MM.1S (cell line): ENCODE results near the gene PTPRR.

ENCODE experiments used
- DNase-seq: peaks from one replicate; pipeline ENCODE4 v3.0.0-alpha.2; 2015
- H2AFZ ChIP-seq: fragments of 300-600 bp; sonication (generic); 2 replicates; pipeline ENCODE4 v1.6.0; 2016; ENCODE audit warnings: antibody characterized with exemption, low read length
- H3F3A ChIP-seq: fragments of 300-600 bp; sonication (generic); 2 replicates; pipeline ENCODE4 v1.6.1; 2016; ENCODE audit warnings: mild to moderate bottlenecking, antibody characterized with exemption, low read length, moderate library complexity, mixed read lengths; ENCODE audit not compliant: insufficient read depth
- H3K27ac ChIP-seq: fragments of 300-600 bp; sonication (generic); 2 replicates; pipeline ENCODE4 v1.5.1; 2016; ENCODE audit warnings: mild to moderate bottlenecking, low read length
- H3K27me3 ChIP-seq: fragments of 300-600 bp; sonication (generic); replicated peaks from 2 replicates; pipeline ENCODE4 v1.6.0; 2016; ENCODE audit warnings: low read length; ENCODE audit not compliant: insufficient read depth
- H3K36me3 ChIP-seq: fragments of 300-600 bp; sonication (generic); replicated peaks from 2 replicates; pipeline ENCODE4 v1.6.1; 2016; ENCODE audit warnings: mild to moderate bottlenecking, low read length, mixed read lengths; ENCODE audit not compliant: insufficient read depth
- H3K4me1 ChIP-seq: fragments of 300-600 bp; sonication (generic); 2 replicates; pipeline ENCODE4 v1.6.1; 2016; ENCODE audit warnings: low read length, mixed read lengths
- H3K4me2 ChIP-seq: fragments of 300-600 bp; sonication (generic); 2 replicates; pipeline ENCODE4 v1.6.0; 2016; ENCODE audit warnings: low read depth, low read length
- H3K4me3 ChIP-seq: fragments of 300-600 bp; sonication (generic); 2 replicates; pipeline ENCODE4 v1.5.1; 2016; ENCODE audit warnings: low read length, mixed read lengths
- H3K79me2 ChIP-seq: fragments of 300-600 bp; sonication (generic); 2 replicates; pipeline ENCODE4 v1.6.1; 2016; ENCODE audit warnings: mixed run types, low read length, mixed read lengths
- H3K9ac ChIP-seq: fragments of 300-600 bp; sonication (generic); 2 replicates; pipeline ENCODE4 v1.6.1; 2016; ENCODE audit warnings: low read length, mixed read lengths
- H3K9me2 ChIP-seq: fragments of 300-600 bp; sonication (generic); replicated peaks from 2 replicates; pipeline ENCODE4 v1.6.1; 2016; ENCODE audit warnings: mild to moderate bottlenecking, low read length, mixed read lengths; ENCODE audit not compliant: insufficient read depth
- H3K9me3 ChIP-seq: fragments of 300-600 bp; sonication (generic); replicated peaks from 2 replicates; pipeline ENCODE4 v1.6.1; 2016; ENCODE audit warnings: mild to moderate bottlenecking, low read length, mixed read lengths; ENCODE audit not compliant: insufficient read depth
- H4K20me1 ChIP-seq: fragments of 300-600 bp; sonication (generic); 2 replicates; pipeline ENCODE4 v1.6.1; 2016; ENCODE audit warnings: mild to moderate bottlenecking, low read length, moderate library complexity, mixed read lengths; ENCODE audit not compliant: insufficient read depth
- CTCF ChIP-seq: fragments of 300-600 bp; sonication (generic); IDR thresholded peaks from 2 replicates; pipeline ENCODE4 v1.5.1; 2016; ENCODE audit warnings: antibody characterized with exemption, low read length, mixed read lengths
- EZH2 ChIP-seq: fragments of 300-600 bp; sonication (generic); optimal IDR thresholded peaks from 2 replicates; pipeline ENCODE3; 2017; ENCODE audit warnings: low read depth, mild to moderate bottlenecking, antibody characterized with exemption, low read length, mixed read lengths
- EZH2phosphoT487 ChIP-seq: fragments of 300-600 bp; sonication (generic); IDR thresholded peaks from 2 replicates; pipeline ENCODE4 v1.6.1; 2018; ENCODE audit warnings: antibody characterized with exemption, low read length

PTPRR gene

GRCh38 chr12:70845268-70845667 lies 75.3 kb downstream of the PTPRR start:
- no peak for TF ChIP-seq EZH2phosphoT487
- TF ChIP-seq CTCF: no peak
- no peak for TF ChIP-seq EZH2
- H4K20me1 ChIP-seq: no peaks in the 10 kb centered on the region
- no peak overlapping the region for H3K9ac ChIP-seq
- H3K79me2 ChIP-seq: no peaks in the 10 kb centered on the region
- no peak for DNase-seq
- H3K9me2 ChIP-seq: no peaks in the 10 kb centered on the region
- H3K36me3 ChIP-seq: no peaks in the 10 kb centered on the region
- no peak overlapping the region for H2AFZ ChIP-seq
- H3K27ac ChIP-seq: no peak overlapping the region
- H3K4me1 ChIP-seq: no peaks in the 10 kb centered on the region
- H3K4me3 ChIP-seq: no peak overlapping the region
- H3K4me2 ChIP-seq: no peak overlapping the region
- no peaks in the 10 kb centered on the region for H3K9me3 ChIP-seq
- H3K27me3 ChIP-seq: no peaks in the 10 kb centered on the region
- H3F3A ChIP-seq: no peaks in the 10 kb centered on the region

DNA sequence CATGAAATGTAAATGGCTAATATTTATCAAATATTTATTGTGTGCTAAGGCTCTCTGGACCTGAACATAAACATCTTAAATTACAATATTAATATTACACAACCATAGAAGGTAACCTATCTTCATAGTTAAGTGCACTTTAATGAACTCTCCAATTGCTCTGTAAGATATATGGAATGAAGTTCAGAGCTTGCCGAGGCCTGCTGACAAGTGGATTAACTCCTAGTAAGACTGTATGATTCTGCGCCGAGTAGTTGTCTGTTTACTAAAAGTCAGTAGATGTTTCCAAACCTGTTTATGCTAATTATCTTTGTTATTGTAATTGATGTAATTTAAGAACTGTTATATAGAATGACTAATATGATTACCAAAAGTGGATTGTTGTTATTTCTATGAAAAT lies 77.2 kb downstream of the PTPRR start:
- DNase-seq: no peak
- Histone ChIP-seq H3K36me3 (no peaks in the 10 kb centered on the region), H4K20me1 (no peaks in the 10 kb centered on the region), H3F3A (no peaks in the 10 kb centered on the region), H3K9me3 (no peaks in the 10 kb centered on the region), H3K4me1 (no peaks in the 10 kb centered on the region), H3K27me3 (no peaks in the 10 kb centered on the region), H3K27ac (no peak overlapping the region), H3K4me2 (no peak overlapping the region), H2AFZ (no peak overlapping the region), H3K79me2 (no peaks in the 10 kb centered on the region), H3K9me2 (no peaks in the 10 kb centered on the region), H3K4me3 (no peak overlapping the region), H3K9ac (no peak overlapping the region)
- TF ChIP-seq EZH2phosphoT487: no peak
- TF ChIP-seq CTCF: no peak
- no peak for TF ChIP-seq EZH2

- TF ChIP-seq CTCF (no peak), EZH2phosphoT487 (no peak), EZH2 (no peak)
- no peak for DNase-seq
- Histone ChIP-seq H3K9me3 (no peaks in the 10 kb centered on the region), H3K9me2 (no peaks in the 10 kb centered on the region), H3K4me2 (no peak overlapping the region), H3K27me3 (no peaks in the 10 kb centered on the region), H3K36me3 (no peaks in the 10 kb centered on the region), H2AFZ (no peak overlapping the region), H3K4me3 (no peak overlapping the region), H3K27ac (no peak overlapping the region), H3K4me1 (no peaks in the 10 kb centered on the region), H4K20me1 (no peaks in the 10 kb centered on the region), H3K9ac (no peak overlapping the region), H3F3A (no peaks in the 10 kb centered on the region), H3K79me2 (no peaks in the 10 kb centered on the region)
Measured at GRCh38 chr12:70842942-70843341, 77.6 kb downstream of the PTPRR start.

DNA sequence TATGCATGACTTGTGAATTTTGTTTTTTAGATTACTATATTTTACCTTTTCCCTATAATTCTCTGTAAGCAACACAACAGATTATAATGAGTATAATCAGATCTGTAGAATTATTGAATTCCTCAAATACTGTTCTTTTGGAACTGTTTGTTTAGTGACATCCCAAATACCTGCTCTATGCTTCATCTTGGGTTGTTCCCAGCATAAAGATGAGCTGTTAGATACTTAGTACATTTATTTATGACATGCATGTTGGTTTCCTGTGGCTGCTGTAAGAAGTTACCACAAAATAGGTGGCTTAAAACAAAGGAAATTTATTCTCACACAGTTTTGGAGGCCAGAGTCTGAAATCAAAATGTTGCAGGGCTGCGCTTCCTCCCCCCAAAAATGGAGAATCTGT lies 78.4 kb downstream of the PTPRR start:
- DNase-seq: no peak
- H3F3A ChIP-seq: no peaks in the 10 kb centered on the region
- no peaks in the 10 kb centered on the region for H3K9me3 ChIP-seq
- no peak overlapping the region for H2AFZ ChIP-seq
- H4K20me1 ChIP-seq: no peaks in the 10 kb centered on the region
- H3K4me3 ChIP-seq: no peak overlapping the region
- no peaks in the 10 kb centered on the region for H3K4me1 ChIP-seq
- H3K4me2 ChIP-seq: no peak overlapping the region
- no peak overlapping the region for H3K9ac ChIP-seq
- no peaks in the 10 kb centered on the region for H3K36me3 ChIP-seq
- no peaks in the 10 kb centered on the region for H3K79me2 ChIP-seq
- H3K9me2 ChIP-seq: no peaks in the 10 kb centered on the region
- H3K27me3 ChIP-seq: no peaks in the 10 kb centered on the region
- no peak for TF ChIP-seq CTCF
- no peak for TF ChIP-seq EZH2
- no peak for TF ChIP-seq EZH2phosphoT487
- H3K27ac ChIP-seq: no peak overlapping the region
